Endothelial cell of umbilical vein (primary cell): ENCODE data around the gene LRFN5. TPM values are rescaled to one million over a fixed set of nuclear protein-coding genes. Genes with fewer than 3 reads are reported as not detected.

Experiments
- BruUV-seq: library from RNA; stranded (reverse); fragments of 400-500 nt; replicated peaks from 2 replicates; lab custom pipeline; 2021; lab: Mats Ljungman, UMichigan
- CTCF ChIA-PET: fragments of 300-600, 350-600 bp; sonication (Branson Sonifier 250); formaldehyde crosslinking; loops from one replicate; lab custom pipeline; 2021; ENCODE audit warnings: antibody characterized with exemption, inconsistent platforms; lab: Charles Lee
- POLR2A ChIA-PET: fragments of 300-600, 350-600 bp; sonication (Branson Sonifier 250); formaldehyde crosslinking; loops from one replicate; lab custom pipeline; 2021; ENCODE audit warnings: antibody characterized with exemption, inconsistent platforms; lab: Charles Lee
- DNase-seq: peaks from one replicate; pipeline ENCODE4 v3.0.0-alpha.2; 2011; ENCODE audit warnings: low read depth, low spot score
- FAIRE-seq: peaks from 2 replicates; lab custom pipeline; 2011; peaks lifted over from hg19 to GRCh38; lab: Jason Lieb, UNC
- H2AFZ ChIP-seq: 2 replicates; pipeline ENCODE4 v1.6.0; 2012; ENCODE audit warnings: low read depth, low read length, control low read depth, inconsistent platforms
- H3K27ac ChIP-seq: 2 replicates; pipeline ENCODE4 v1.5.1; 2011; ENCODE audit warnings: low read depth, mild to moderate bottlenecking, control low read depth, low read length, moderate library complexity; ENCODE audit not compliant: insufficient read depth
- H3K27me3 ChIP-seq, 2 experiments: 2 replicates each; pipeline versions ENCODE4 v1.6.0 to v1.6.1; 2011; ENCODE audit warnings: low read length in 2 of 2, mixed read lengths in 1 of 2; ENCODE audit not compliant: control insufficient read depth in 2 of 2, insufficient read depth in 2 of 2
- H3K36me3 ChIP-seq, 2 experiments: 2 replicates in 1 of 2; 3 replicates in 1 of 2; pipeline ENCODE4 v1.5.1; 2011; ENCODE audit warnings: low read length in 2 of 2, mild to moderate bottlenecking in 1 of 2, moderate library complexity in 1 of 2; ENCODE audit not compliant: control insufficient read depth in 2 of 2, insufficient read depth in 2 of 2; ENCODE audit errors: extremely low read depth in 1 of 2
- H3K4me1 ChIP-seq: 3 replicates; pipeline ENCODE4 v1.5.1; 2011; ENCODE audit warnings: mild to moderate bottlenecking, low read length; ENCODE audit not compliant: control insufficient read depth, insufficient read depth; ENCODE audit errors: extremely low read depth
- H3K4me2 ChIP-seq: 2 replicates; pipeline ENCODE4 v1.6.1; 2011; ENCODE audit warnings: low read length, control low read depth, mixed read lengths; ENCODE audit not compliant: insufficient read depth
- H3K4me3 ChIP-seq, 3 experiments: fragments of 200-600 bp in 1 of 3; sonication (generic), shearing (Covaris generic) in 1 of 3; replicated peaks in 1 of 3; 2 replicates each; pipeline ENCODE4 v1.5.1; 2011 to 2016; ENCODE audit warnings: control low read depth in 3 of 3, low read length in 3 of 3, mild to moderate bottlenecking in 2 of 3, inconsistent platforms in 1 of 3, low read depth in 1 of 3, moderate library complexity in 1 of 3; ENCODE audit not compliant: insufficient read depth in 1 of 3
- H3K79me2 ChIP-seq: 2 replicates; pipeline ENCODE4 v1.6.0; 2012; ENCODE audit warnings: low read length, inconsistent platforms; ENCODE audit not compliant: control insufficient read depth, insufficient read depth
- H3K9ac ChIP-seq: replicated peaks from 2 replicates; pipeline ENCODE3; 2011; ENCODE audit warnings: low read length, control low read depth; ENCODE audit not compliant: insufficient read depth; ENCODE audit errors: extremely low read depth
- H3K9me1 ChIP-seq: replicated peaks from 3 replicates; pipeline ENCODE4 v1.6.0; 2011; ENCODE audit warnings: mild to moderate bottlenecking, low read length; ENCODE audit not compliant: control insufficient read depth, insufficient read depth; ENCODE audit errors: extremely low read depth
- H3K9me3 ChIP-seq: replicated peaks from 2 replicates; pipeline ENCODE4 v1.5.1; 2012; ENCODE audit warnings: low read length, inconsistent platforms; ENCODE audit not compliant: control insufficient read depth, insufficient read depth
- H4K20me1 ChIP-seq: replicated peaks from 2 replicates; pipeline ENCODE3; 2011; ENCODE audit warnings: mild to moderate bottlenecking, low read length; ENCODE audit not compliant: control insufficient read depth, insufficient read depth; ENCODE audit errors: extremely low read depth
- CTCF ChIP-seq, 2 donors: IDR thresholded peaks; 1 replicate in 1 of 2; 2 replicates in 1 of 2; pipeline ENCODE4 v1.5.1; 2011; ENCODE audit warnings: low read length in 2 of 2, mild to moderate bottlenecking in 2 of 2, moderate library complexity in 2 of 2, control low read depth in 1 of 2, inconsistent platforms in 1 of 2, low read depth in 1 of 2; ENCODE audit not compliant: insufficient read depth in 1 of 2; ENCODE audit errors: extremely low read depth in 1 of 2
- EZH2 ChIP-seq: IDR thresholded peaks from 2 replicates; pipeline ENCODE4 v1.6.1; 2012; ENCODE audit warnings: borderline replicate concordance, low read depth, mild to moderate bottlenecking, moderate library complexity, low read length, inconsistent platforms; ENCODE audit not compliant: severe bottlenecking
- FOS ChIP-seq: IDR thresholded peaks from 2 replicates; pipeline ENCODE4 v1.6.1; 2011; ENCODE audit warnings: mild to moderate bottlenecking, low read length, moderate library complexity, borderline replicate concordance; ENCODE audit not compliant: insufficient read depth
- GATA2 ChIP-seq: IDR thresholded peaks from 2 replicates; pipeline ENCODE4 v1.7.0; 2011; ENCODE audit warnings: low read depth, mild to moderate bottlenecking, moderate library complexity, mixed read lengths, low read length; ENCODE audit not compliant: insufficient read length, insufficient read depth
- JUN ChIP-seq: IDR thresholded peaks from 2 replicates; pipeline ENCODE4 v1.6.1; 2011; ENCODE audit warnings: borderline replicate concordance, low read depth; ENCODE audit not compliant: insufficient read length, insufficient read depth
- MAX ChIP-seq: IDR thresholded peaks from 2 replicates; pipeline ENCODE4 v1.6.1; 2011; ENCODE audit not compliant: insufficient read depth, insufficient read length
- MYC ChIP-seq: IDR thresholded peaks from one replicate; pipeline ENCODE4 v1.6.1; 2011; ENCODE audit warnings: mild to moderate bottlenecking, low read depth, low read length
- POLR2A ChIP-seq: IDR thresholded peaks from 2 replicates; pipeline ENCODE4 v1.6.1; 2012; ENCODE audit warnings: low read depth, mild to moderate bottlenecking, control low read depth, low read length
- POLR2AphosphoS5 ChIP-seq: IDR thresholded peaks from 2 replicates; pipeline ENCODE4 v1.6.1; 2012; ENCODE audit warnings: low read depth, mild to moderate bottlenecking, control low read depth, low read length, moderate library complexity; ENCODE audit not compliant: insufficient read depth
- dilution Hi-C: fragments of 300-500 bp; cut with MboI; formaldehyde crosslinking; loops from one replicate; pipeline ENCODE4 v1.15.0; 2019; ENCODE audit warnings: low sequenced_read_pairs; ENCODE audit not compliant: extremely low pct_ligation_motif_present
- intact Hi-C: fragments of 100-400 bp; cut with micrococcal nuclease; formaldehyde crosslinking; loops from one replicate; pipeline ENCODE4 v1.10.0; 2022
- polyA plus RNA-seq, 4 experiments: library from polyadenylated mRNA; depleted of rRNA in 3 of 4; stranded (reverse) in 3 of 4; unstranded in 1 of 4; fragments of >200 nt; gene quantifications; 2 replicates each; pipeline versions ENCODE4 v1.2.1 to v1.2.3, GENCODE V29; 2011 to 2012; ENCODE audit warnings: missing spikeins in 1 of 4
- total RNA-seq: library from RNA; stranded (reverse); gene quantifications from 2 replicates; pipeline ENCODE4 v1.2.3, GENCODE V29; 2021

Gene LRFN5
- total and polyA plus RNA-seq, 2 donors (not counting 3 experiments of a cell fraction or from before 2014, with no cell fraction given), result not detected

GRCh38 chr14:41860586-41860985 lies 253.9 kb downstream of the LRFN5 start:
- POLR2A ChIA-PET, result no interaction called here
- CTCF ChIA-PET, result no interaction called here
- no peak overlapping the region for H3K4me3 ChIP-seq

More at GRCh38 chr14:41860586-41860985, 253.9 kb downstream of the LRFN5 start:
- intact Hi-C loops, result no loop called here
- FAIRE-seq, result no peak
- H3K4me2 ChIP-seq, result no peak overlapping the region
- H3K9me3 ChIP-seq, result no peaks in the 10 kb centered on the region
- TF ChIP-seq FOS (no peak), GATA2 (no peak), POLR2A (no peak), MAX (no peak), POLR2AphosphoS5 (no peak), CTCF (IDR thresholded peaks at IDR 0.05; ENCODE audit: extremely low read depth in 1 of 2, insufficient read depth in 1 of 2, low read depth in 1 of 2, low read length in 2 of 2) (no peak), JUN (no peak), EZH2 (no peak), MYC (no peak)
- no peak overlapping the region for H3K9ac ChIP-seq
- H4K20me1 ChIP-seq, result no peaks in the 10 kb centered on the region
- no peaks in the 10 kb centered on the region for H3K9me1 ChIP-seq
- BruUV-seq, result no TSS peak
- no peaks in the 10 kb centered on the region for H3K4me1 ChIP-seq
- dilution Hi-C loops, result no loop called here
- H3K27me3 ChIP-seq, result no peaks in the 10 kb centered on the region
- H3K79me2 ChIP-seq, result no peaks in the 10 kb centered on the region
- H2AFZ ChIP-seq, result no peak overlapping the region
- H3K27ac ChIP-seq, result no peak overlapping the region
- H3K36me3 ChIP-seq, result no peaks in the 10 kb centered on the region
- no peak for DNase-seq
